Keratinocyte (primary cell): Measurements from ENCODE around the gene GATA2.

Experiments used
- CTCF ChIP-seq, 3 experiments: IDR thresholded peaks in 1 of 3; conservative IDR thresholded peaks in 1 of 3; optimal IDR thresholded peaks in 1 of 3; 2 replicates in 2 of 3; 3 replicates in 1 of 3; pipeline versions ENCODE3 to v1.5.1; 2011; ENCODE audit warnings: low read length in 3 of 3, mild to moderate bottlenecking in 3 of 3, moderate library complexity in 2 of 3, control low read depth in 1 of 3, inconsistent platforms in 1 of 3; ENCODE audit not compliant: insufficient read depth in 2 of 3; ENCODE audit errors: extremely low read depth in 1 of 3
- EZH2 ChIP-seq: IDR thresholded peaks from one replicate; pipeline ENCODE4 v1.6.1; 2012; ENCODE audit warnings: inconsistent platforms, mild to moderate bottlenecking, low read length, moderate library complexity

DNA sequence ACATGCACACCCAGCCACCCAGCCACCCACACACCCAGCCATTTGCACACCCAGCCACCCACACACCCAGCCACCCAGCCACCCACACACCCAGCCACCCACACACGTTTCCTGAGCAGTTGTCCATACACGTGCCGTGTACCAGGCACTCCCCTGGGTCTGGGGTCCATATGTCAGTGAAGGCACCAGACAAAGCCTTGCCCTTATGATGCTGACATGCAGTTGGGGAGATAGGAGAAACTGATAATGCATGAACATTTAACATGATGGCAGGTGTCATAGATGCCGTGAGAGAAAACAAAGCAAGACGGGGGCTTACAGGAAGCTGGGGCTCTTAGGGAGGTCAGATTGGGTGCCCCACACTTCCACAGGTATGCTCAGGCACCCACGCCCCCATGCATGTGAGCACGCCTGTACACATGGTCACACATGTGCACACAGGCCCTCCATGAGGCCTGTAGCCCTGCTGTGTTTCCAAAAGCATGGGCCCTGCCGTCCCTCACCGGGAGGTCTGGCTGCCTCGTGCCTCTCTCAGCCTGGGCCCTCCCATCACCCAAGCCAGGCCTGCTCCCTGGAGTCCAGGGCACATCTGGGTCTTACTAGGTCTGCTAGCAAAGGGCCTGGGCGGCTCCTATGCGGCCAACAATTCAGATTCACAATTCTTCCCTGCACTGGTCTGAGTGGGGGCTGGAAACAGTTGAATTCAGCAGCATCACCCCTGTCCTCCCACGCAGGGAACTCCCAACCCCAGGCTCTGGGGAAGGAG, 22.7 kb downstream of the GATA2 start:
- TF ChIP-seq CTCF (optimal IDR thresholded peaks at IDR 0.05 in 1 of 3, IDR thresholded peaks at IDR 0.05 in 1 of 3, conservative IDR thresholded peaks at IDR 0.05 in 1 of 3; ENCODE audit: extremely low read depth in 1 of 3, insufficient read depth in 2 of 3, low read length in 3 of 3) (no peak), EZH2 (no peak)
